OCI-LY7 (cell line): ENCODE results near the gene EPB41L2.

Experiments
- CTCF ChIP-seq: fragments of 200-600 bp; sonication (generic); conservative IDR thresholded peaks from 2 replicates; pipeline ENCODE4 v1.5.1; 2014; ENCODE audit warnings: mild to moderate bottlenecking, antibody characterized with exemption, low read length, moderate library complexity, mixed read lengths
- EZH2phosphoT487 ChIP-seq: fragments of 200-600 bp; sonication (generic); IDR thresholded peaks from 2 replicates; pipeline ENCODE4 v1.6.1; 2018; ENCODE audit warnings: low read depth, borderline replicate concordance, mild to moderate bottlenecking, mixed run types, antibody characterized with exemption, low read length, moderate library complexity, mixed read lengths

DNA sequence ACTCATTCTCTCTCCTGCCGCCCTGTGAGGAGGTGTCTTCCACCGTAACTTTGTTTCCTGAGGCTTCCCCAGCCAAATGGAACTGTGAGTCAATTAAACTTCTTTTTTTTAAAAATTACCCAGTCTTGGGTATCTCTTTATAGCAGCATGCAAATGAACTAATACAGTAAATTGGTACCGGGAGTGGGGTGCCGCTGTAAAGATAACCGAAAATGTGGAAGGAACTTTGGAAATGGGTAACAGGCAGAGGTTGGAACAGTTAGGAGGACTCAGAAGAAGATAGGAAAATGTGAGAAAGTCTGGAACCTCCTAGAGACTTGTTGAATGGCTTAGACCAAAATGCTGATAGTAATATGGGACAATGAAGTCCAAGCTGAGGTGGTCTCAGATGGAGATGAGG is 55.8 kb downstream of the EPB41L2 start:
- TF ChIP-seq CTCF, result no peak
- no peak for TF ChIP-seq EZH2phosphoT487
